HL-60 (cell line): ENCODE data around the gene UXT.

Experiments
- DNase-seq, 2 experiments: peaks; one replicate each; pipeline ENCODE4 v3.0.0-alpha.2; 2010 to 2020; ENCODE audit warnings: low read depth in 1 of 2, low spot score in 1 of 2
- H3K27ac ChIP-seq: fragments of 250-450 bp; sonication (Bioruptor Pico); replicated peaks from 2 replicates; pipeline ENCODE4 v1.5.1; 2020; ENCODE audit warnings: mild to moderate bottlenecking, moderate library complexity
- H3K27me3 ChIP-seq: fragments of 250-450 bp; sonication (Bioruptor Pico); 2 replicates; pipeline ENCODE4 v1.5.1; 2021; ENCODE audit warnings: mild to moderate bottlenecking, moderate library complexity; ENCODE audit not compliant: insufficient read depth, poor library complexity, severe bottlenecking
- H3K4me3 ChIP-seq: replicated peaks from 2 replicates; pipeline ENCODE4 v1.5.1; 2011; ENCODE audit warnings: mild to moderate bottlenecking, control low read depth, low read length; ENCODE audit not compliant: insufficient read depth
- GABPA ChIP-seq: IDR thresholded peaks from 2 replicates; pipeline ENCODE4 v1.6.1; 2012; ENCODE audit warnings: low read depth
- POLR2AphosphoS5 ChIP-seq: IDR thresholded peaks from 2 replicates; pipeline ENCODE4 v1.6.1; 2012; ENCODE audit warnings: low read depth
- REST ChIP-seq: IDR thresholded peaks from 2 replicates; pipeline ENCODE4 v1.6.1; 2012; ENCODE audit warnings: low read depth; ENCODE audit not compliant: insufficient replicate concordance
- SPI1 ChIP-seq: IDR thresholded peaks from 2 replicates; pipeline ENCODE4 v1.6.1; 2012; ENCODE audit warnings: low read depth, mild to moderate bottlenecking, borderline replicate concordance
- TF ChIP-seq, protein P1 (sequence below): IDR thresholded peaks from one replicate; pipeline ENCODE4 v1.5.1; 2011; ENCODE audit warnings: low read length, control low read depth, inconsistent platforms; ENCODE audit not compliant: insufficient read depth

The UXT gene

GRCh38 chrX:47661539-47661938 is 2.6 kb upstream of the UXT start:
- DNase-seq = no peak
- no peak overlapping the region for H3K27ac ChIP-seq
- no peak overlapping the region for H3K4me3 ChIP-seq
- TF ChIP-seq GABPA = no peak
- no peak for TF ChIP-seq POLR2AphosphoS5
- TF ChIP-seq SPI1 = no peak
- TF ChIP-seq REST = no peak
- TF ChIP-seq, protein P1, sequence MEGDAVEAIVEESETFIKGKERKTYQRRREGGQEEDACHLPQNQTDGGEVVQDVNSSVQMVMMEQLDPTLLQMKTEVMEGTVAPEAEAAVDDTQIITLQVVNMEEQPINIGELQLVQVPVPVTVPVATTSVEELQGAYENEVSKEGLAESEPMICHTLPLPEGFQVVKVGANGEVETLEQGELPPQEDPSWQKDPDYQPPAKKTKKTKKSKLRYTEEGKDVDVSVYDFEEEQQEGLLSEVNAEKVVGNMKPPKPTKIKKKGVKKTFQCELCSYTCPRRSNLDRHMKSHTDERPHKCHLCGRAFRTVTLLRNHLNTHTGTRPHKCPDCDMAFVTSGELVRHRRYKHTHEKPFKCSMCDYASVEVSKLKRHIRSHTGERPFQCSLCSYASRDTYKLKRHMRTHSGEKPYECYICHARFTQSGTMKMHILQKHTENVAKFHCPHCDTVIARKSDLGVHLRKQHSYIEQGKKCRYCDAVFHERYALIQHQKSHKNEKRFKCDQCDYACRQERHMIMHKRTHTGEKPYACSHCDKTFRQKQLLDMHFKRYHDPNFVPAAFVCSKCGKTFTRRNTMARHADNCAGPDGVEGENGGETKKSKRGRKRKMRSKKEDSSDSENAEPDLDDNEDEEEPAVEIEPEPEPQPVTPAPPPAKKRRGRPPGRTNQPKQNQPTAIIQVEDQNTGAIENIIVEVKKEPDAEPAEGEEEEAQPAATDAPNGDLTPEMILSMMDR = no peak
- H3K27me3 ChIP-seq = no peaks in the 10 kb centered on the region

DNA sequence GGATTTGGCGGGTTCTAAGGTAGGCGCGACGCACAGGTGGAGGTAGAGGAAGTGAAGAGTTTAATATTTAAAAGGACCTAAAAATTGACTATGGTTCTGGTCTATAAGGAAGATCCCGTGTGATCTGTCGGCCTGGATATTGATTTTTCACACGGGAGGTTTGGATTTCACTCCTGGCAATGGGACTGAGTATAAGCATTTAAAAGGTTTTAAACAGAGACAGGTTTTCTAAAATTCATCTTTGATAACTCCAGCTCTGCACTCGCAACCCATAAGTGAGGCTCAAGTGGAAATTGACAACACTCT is 394 bp upstream of the UXT start:
- Histone ChIP-seq H3K4me3 (peak overlapping the region; percentile 54), H3K27ac (peak overlapping the region; percentile 99)
- no peak for TF ChIP-seq REST
- TF ChIP-seq, protein P1 = no peak
- no peak for TF ChIP-seq SPI1
- no peak for TF ChIP-seq POLR2AphosphoS5
- TF ChIP-seq GABPA = no peak

DNA sequence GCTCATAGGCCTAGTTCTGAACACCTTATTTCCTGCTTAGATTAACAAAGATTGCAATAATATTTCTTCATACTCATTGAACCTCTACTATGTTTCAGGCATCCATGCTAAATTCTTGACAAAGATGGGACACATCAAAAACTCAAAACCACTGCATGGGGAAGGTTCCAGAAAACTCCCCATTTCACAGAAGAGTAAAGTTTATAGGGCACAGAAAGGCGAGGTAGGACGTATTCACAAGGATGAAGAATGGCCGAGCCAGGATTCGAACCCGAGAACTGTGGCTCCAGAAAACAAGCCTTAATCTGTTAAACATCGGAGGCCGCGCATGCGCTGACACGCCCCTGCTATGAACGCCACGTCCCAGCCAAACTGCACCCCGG is 688 bp downstream of the UXT start:
- TF ChIP-seq REST (no peak), SPI1 (no peak), POLR2AphosphoS5 (no peak), GABPA (no peak)
- TF ChIP-seq, protein P1 = no peak
- H3K4me3 ChIP-seq = peak overlapping the region; percentile 54
- DNase-seq = no peak
- no peaks in the 10 kb centered on the region for H3K27me3 ChIP-seq
- H3K27ac ChIP-seq = peak overlapping the region; percentile 99

More for the DNA sequence above, 394 bp upstream of the UXT start:
- no peak for DNase-seq
- no peaks in the 10 kb centered on the region for H3K27me3 ChIP-seq
